Heart left ventricle (tissue), 16 donors: ENCODE data around the gene SH3TC1. TPM values are rescaled to one million over a fixed set of nuclear protein-coding genes. Genes with fewer than 3 reads are reported as not detected.

Experiments
- ATAC-seq, 4 donors: fragments of 200-7000 bp; cut with Tn5 transposase; one replicate each; pipeline ENCODE4 v1.9.1; 2020 to 2022; ENCODE audit warnings: moderate library complexity in 4 of 4, mild to moderate bottlenecking in 3 of 4, moderate number of reproducible peaks in 1 of 4
- DNase-seq, 5 donors: peaks; one replicate each; pipeline ENCODE4 v3.0.0-alpha.2; 2020
- H3K27ac ChIP-seq, 12 donors: fragments of 200-600 bp; sonication (generic) in 4 of 12; one replicate each; pipeline versions ENCODE4 v1.5.0 to v1.8.0; 2016 to 2022; ENCODE audit warnings: mild to moderate bottlenecking in 2 of 12
- H3K27me3 ChIP-seq, 9 donors: fragments of 200-600 bp; sonication (generic) in 2 of 9; one replicate each; pipeline versions ENCODE4 v1.5.1 to v1.8.0; 2016 to 2022; ENCODE audit warnings: mild to moderate bottlenecking in 3 of 9
- H3K36me3 ChIP-seq, 9 donors: fragments of 200-600 bp; sonication (generic) in 2 of 9; one replicate each; pipeline versions ENCODE4 v1.5.0 to v1.8.0; 2018 to 2022; ENCODE audit warnings: mild to moderate bottlenecking in 2 of 9
- H3K4me1 ChIP-seq, 12 donors: fragments of 200-600 bp; sonication (generic) in 4 of 12; one replicate each; pipeline versions ENCODE4 v1.5.0 to v1.8.0; 2016 to 2022; ENCODE audit warnings: mild to moderate bottlenecking in 3 of 12
- H3K4me3 ChIP-seq, 12 donors: fragments of 200-600 bp; sonication (generic) in 4 of 12; one replicate each; pipeline versions ENCODE4 v1.5.0 to v1.8.0; 2017 to 2022; ENCODE audit warnings: mild to moderate bottlenecking in 9 of 12, moderate library complexity in 4 of 12
- H3K9me3 ChIP-seq, 12 donors: fragments of 200-600 bp; sonication (generic) in 4 of 12; one replicate each; pipeline versions ENCODE4 v1.5.0 to v1.8.0; 2016 to 2022; ENCODE audit warnings: mild to moderate bottlenecking in 1 of 12
- CTCF ChIP-seq, 12 donors: fragments of 200-600 bp; sonication (generic) in 4 of 12; IDR thresholded peaks; one replicate each; pipeline versions ENCODE4 v1.5.0 to v1.8.0; 2018 to 2022; ENCODE audit warnings: antibody characterized with exemption in 12 of 12, mild to moderate bottlenecking in 5 of 12
- POLR2A ChIP-seq, 2 donors: fragments of 450-650 bp; IDR thresholded peaks; one replicate each; pipeline ENCODE4 v1.6.1; 2017; ENCODE audit warnings: antibody characterized with exemption in 2 of 2, mild to moderate bottlenecking in 2 of 2, moderate library complexity in 2 of 2
- WGBS, 4 donors: extraction: QIAGEN DNeasy Blood & Tissue Kit in 2 of 4; methylation state at CpG; one replicate each; pipeline versions ENCODE4 v1.1.5 to v1.1.7; 2013 to 2018; 5-methylcytosine and 5-hydroxymethylcytosine counted together
- intact Hi-C, 10 donors: fragments of 100-400 bp; cut with DNase I; formaldehyde crosslinking; loops; one replicate each; pipeline versions ENCODE4 v1.11.1 to v1.14.2; 2022
- long read RNA-seq, 3 donors: library from polyadenylated mRNA; unstranded; transcript quantifications; one replicate each; pipeline ENCODE4 v2.0.0, GENCODE V29; 2020 to 2021
- polyA plus RNA-seq, 2 donors: library from polyadenylated mRNA; stranded (reverse); fragments of 200-250 nt; gene quantifications; one replicate each; pipeline ENCODE4 v1.2.3, GENCODE V29; 2013
- total RNA-seq, 9 donors: library from RNA; depleted of rRNA in 2 of 9; stranded (reverse); fragments of >200 nt in 2 of 9; fragmentation: NEBNext Ultra II Directional in 3 of 9; extraction: Animal tissue kit (Norgen Biotek cat#: 25700) in 3 of 9; gene quantifications; one replicate each; pipeline versions ENCODE4 v1.1.0 to v1.2.4, GENCODE V29; 2016 to 2023
- donor health status: ischemic (EF 13 %, LVEDD 7.1; RV severe dilation, severe dysfunction).
- donor health status: healthy with polysubstance abuse.
- donor health status: DM: no; HTN: yes; CAD: no.
- donor health status: DM: no; HTN: no; CAD: no.
- donor health status: ischemic (EF 25% LVEDD 6.9; RV normal size, moderate dysfunction).
- donor health status: ischemic (EF 25% LVEDD 5.7; RV mildly dilated, moderate dysfunction).
- donor health status: healthy.
- donor health status: DM: yes; HTN: yes; CAD: no.
- donor health status: ischemic (EF 35%, LVEDD 5.7; RV mildly dilated, moderate dysfunction).
- donor health status: nonischemic (EF 11% LVEDD 7.7; RV severe dilation, severe dysfunction).
- donor health status: DM: yes; HTN: yes; CAD: no.
- donor health status: PGD.
- donor health status: ischemic (EF 29% LVEDD 5.4; RV normal size, mild dysfunction).
- donor health status: nonischemic (EF 23%, LVEDD 6.1; RV moderate dilation, normal function).

The SH3TC1 gene
- total RNA-seq (10 to 100 TPM in 6 of 9 donors, 1 to 10 TPM in 3; 6.0 to 45.9 (median 11.5) TPM), polyA plus RNA-seq (1 to 10 TPM; 5.8 to 8.1 TPM)
- long read RNA-seq, donor 1, full-length matches to known transcripts = 1 of 13 reads
- long read RNA-seq, donor 1, partial matches to known transcripts = 3 of 13 reads
- long read RNA-seq, donor 1, other reads (novel, unspliced or antisense) = 9 of 13 reads
- long read RNA-seq, donor 2, full-length matches to known transcripts = 15 of 42 reads
- long read RNA-seq, donor 2, partial matches to known transcripts = 20 of 42 reads
- long read RNA-seq, donor 2, other reads (novel, unspliced or antisense) = 7 of 42 reads
- long read RNA-seq, donor 3, full-length matches to known transcripts = 2 of 6 reads
- long read RNA-seq, donor 3, partial matches to known transcripts = 3 of 6 reads
- long read RNA-seq, donor 3, other reads (novel, unspliced or antisense) = 1 of 6 reads

- peak within 1 kb of the TSS; percentile 4 to 95 (median 79) for H3K27ac ChIP-seq
- intact Hi-C loops = loop anchor here in 1 of 10 donors (10.0 kb wide), 1 partner anchor 394 kb away; no protein-coding TSS in a partner anchor
- ATAC-seq (peak; percentile 84 to 93 (median 92)), DNase-seq (peak; percentile 90 to 94 (median 93))
- TF ChIP-seq CTCF (IDR thresholded peaks at IDR 0.05) (no peak), POLR2A (IDR thresholded peaks at IDR 0.05) (peak in 1 of 2 donors; percentile 67)
- H3K9me3 ChIP-seq = no peaks in the 10 kb centered on the region
- WGBS, 4 donors = 13 to 24% (median 18%) methylated on average over 19 to 32 of the region's 32 CpGs
- no peaks in the 10 kb centered on the region for H3K36me3 ChIP-seq
- peaks cover 0 to 73% (median 51%) of the 10 kb centered on the region in 12 donors for H3K4me1 ChIP-seq
- H3K4me3 ChIP-seq = peak within 1 kb of the TSS; percentile 14 to 71 (median 52)
- no peaks in the 10 kb centered on the region for H3K27me3 ChIP-seq
Observed at GRCh38 chr4:8198906-8199593, at the start of gene SH3TC1. SH3TC1 (plus strand) TSS chr4:8199290; CDS start chr4:8205195, 5,905 bp downstream.

- H3K36me3 ChIP-seq = no peaks in the 10 kb centered on the region
- H3K27me3 ChIP-seq = no peaks in the 10 kb centered on the region
- intact Hi-C loops = loop anchor here in 1 of 10 donors (10.0 kb wide), 1 partner anchor 95 kb away; no protein-coding TSS in a partner anchor
- H3K4me3 ChIP-seq = no peak overlapping the region
- H3K9me3 ChIP-seq = no peaks in the 10 kb centered on the region
- no peak for TF ChIP-seq CTCF (IDR thresholded peaks at IDR 0.05)
- TF ChIP-seq POLR2A (IDR thresholded peaks at IDR 0.05) = no peak
- no peak for ATAC-seq
- WGBS, 4 donors = 77 to 90% (median 85%) methylated on average over 7 of the region's 7 CpGs
- H3K4me1 ChIP-seq = peaks cover 0 to 37% (median 10%) of the 10 kb centered on the region in 12 donors
- peak overlapping the region in 1 of 12 donors; percentile 61 for H3K27ac ChIP-seq
- DNase-seq = no peak
Observed at GRCh38 chr4:8149664-8150063, 49.4 kb upstream of the SH3TC1 start.

- TF ChIP-seq POLR2A (IDR thresholded peaks at IDR 0.05) = no peak
- DNase-seq (peak in 1 of 5 donors; percentile 28), ATAC-seq (peak in 2 of 4 donors; percentile 63 to 69)
- H3K27me3 ChIP-seq = no peaks in the 10 kb centered on the region
- no peak overlapping the region for H3K4me3 ChIP-seq
- 72 to 84% (median 78%) methylated on average over 24 to 29 of the region's 29 CpGs for WGBS, 4 donors
- intact Hi-C loops = no loop called here
- no peaks in the 10 kb centered on the region for H3K9me3 ChIP-seq
- H3K36me3 ChIP-seq = no peaks in the 10 kb centered on the region
- peaks cover 0 to 30% (median 7%) of the 10 kb centered on the region in 12 donors for H3K4me1 ChIP-seq
- peak overlapping the region in 2 of 12 donors; percentile 5 to 61 for H3K27ac ChIP-seq
Observed at GRCh38 chr4:8150152-8151090, 48.7 kb upstream of the SH3TC1 start.

GRCh38 chr4:8151165-8151650 lies 47.9 kb upstream of the SH3TC1 start:
- Histone ChIP-seq H3K27ac (peak overlapping the region in 1 of 12 donors; percentile 61), H3K36me3 (no peaks in the 10 kb centered on the region), H3K4me3 (no peak overlapping the region), H3K27me3 (no peaks in the 10 kb centered on the region), H3K4me1 (peaks cover 0 to 26% (median 3%) of the 10 kb centered on the region in 12 donors), H3K9me3 (no peaks in the 10 kb centered on the region)
- TF ChIP-seq POLR2A (IDR thresholded peaks at IDR 0.05) (no peak), CTCF (IDR thresholded peaks at IDR 0.05) (no peak)
- 87 to 94% (median 89%) methylated on average over 10 to 15 of the region's 15 CpGs for WGBS, 4 donors
- DNase-seq = peak in 1 of 5 donors; percentile 22
- ATAC-seq = no peak
- intact Hi-C loops = no loop called here
